Hematopoietic multipotent progenitor cell treated with erythropoietin and hydrocortisone succinate and interleukin-3 and kit ligand, for 17 days (in vitro differentiated cells): Measurements from ENCODE around the gene GNPDA2.

Source experiments
- DNase-seq: peaks from one replicate; pipeline ENCODE4 v3.0.0-alpha.2; 2015; ENCODE audit warnings: low spot score

Gene GNPDA2

DNA sequence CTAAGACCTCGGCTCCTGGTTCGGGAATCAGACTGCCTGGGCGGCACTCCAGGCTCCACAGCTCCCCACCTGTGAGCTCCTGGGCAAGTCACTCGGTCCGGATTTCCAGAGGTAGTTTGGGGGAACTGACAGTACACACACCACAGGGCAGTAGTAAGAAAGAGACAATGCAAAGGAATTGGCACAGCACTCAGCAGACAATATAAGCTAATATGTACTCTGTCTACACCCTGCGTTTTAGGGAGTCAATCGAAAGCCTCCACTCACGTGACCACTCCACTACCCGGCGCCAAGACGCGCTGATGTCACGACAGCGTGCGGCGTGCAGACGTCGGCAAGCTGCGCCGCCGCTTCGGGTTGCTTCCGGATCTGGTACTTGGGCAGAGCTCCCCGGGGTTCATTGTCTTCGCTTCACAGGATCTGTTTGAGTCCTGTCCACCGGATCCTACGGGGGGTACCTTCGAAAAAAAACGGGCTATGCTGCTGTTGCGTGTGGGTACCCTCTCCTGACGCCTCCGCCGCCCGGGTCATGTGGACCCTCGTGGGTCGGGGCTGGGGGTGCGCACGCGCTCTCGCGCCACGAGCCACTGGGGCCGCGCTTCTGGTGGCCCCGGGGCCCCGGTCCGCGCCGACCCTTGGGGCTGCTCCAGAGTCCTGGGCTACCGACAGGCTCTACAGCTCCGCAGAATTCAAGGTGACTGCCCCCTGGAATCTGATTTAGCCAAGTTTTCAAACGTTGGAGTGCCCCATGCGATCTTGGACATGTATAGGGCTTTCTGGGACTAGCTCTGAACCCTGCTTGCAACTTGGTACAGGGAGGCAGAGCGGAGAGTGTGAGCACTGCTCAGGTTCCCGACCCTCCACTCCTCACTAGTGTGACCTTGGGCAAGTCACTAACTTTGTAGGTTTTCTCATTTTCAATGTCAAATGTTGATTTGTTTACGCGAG is 48.0 kb downstream of the GNPDA2 start, which contains the start of gene GUF1:
TSS of gene GUF1 (plus strand) at position 327 of the 948 bp plus-strand sequence. CDS start at position 530, 203 bp downstream.
- peak; percentile 91 for DNase-seq

GRCh38 chr4:44675366-44675765 is 51.0 kb downstream of the GNPDA2 start:
- DNase-seq: no peak

GRCh38 chr4:44674471-44674870 is 51.9 kb downstream of the GNPDA2 start:
- peak; percentile 15 for DNase-seq

DNA sequence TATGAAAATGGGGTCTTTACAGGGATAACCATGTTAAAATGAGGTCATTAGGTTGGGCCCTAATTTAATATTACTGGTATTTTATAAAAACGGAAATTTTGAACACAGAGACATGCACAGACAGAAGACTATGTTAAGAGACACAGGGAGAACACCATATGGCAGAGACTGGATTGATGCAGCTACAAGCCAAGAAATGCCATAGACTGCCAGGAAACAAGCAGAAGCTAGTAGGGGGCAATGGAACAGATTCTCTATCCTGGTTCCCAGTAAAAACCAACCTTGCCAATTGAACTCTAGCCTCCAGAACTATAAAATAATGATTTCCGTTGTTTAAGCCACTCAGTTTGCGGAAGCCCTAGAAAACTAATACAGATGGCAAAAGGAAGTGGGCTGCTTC is 54.7 kb downstream of the GNPDA2 start:
- DNase-seq: no peak

DNA sequence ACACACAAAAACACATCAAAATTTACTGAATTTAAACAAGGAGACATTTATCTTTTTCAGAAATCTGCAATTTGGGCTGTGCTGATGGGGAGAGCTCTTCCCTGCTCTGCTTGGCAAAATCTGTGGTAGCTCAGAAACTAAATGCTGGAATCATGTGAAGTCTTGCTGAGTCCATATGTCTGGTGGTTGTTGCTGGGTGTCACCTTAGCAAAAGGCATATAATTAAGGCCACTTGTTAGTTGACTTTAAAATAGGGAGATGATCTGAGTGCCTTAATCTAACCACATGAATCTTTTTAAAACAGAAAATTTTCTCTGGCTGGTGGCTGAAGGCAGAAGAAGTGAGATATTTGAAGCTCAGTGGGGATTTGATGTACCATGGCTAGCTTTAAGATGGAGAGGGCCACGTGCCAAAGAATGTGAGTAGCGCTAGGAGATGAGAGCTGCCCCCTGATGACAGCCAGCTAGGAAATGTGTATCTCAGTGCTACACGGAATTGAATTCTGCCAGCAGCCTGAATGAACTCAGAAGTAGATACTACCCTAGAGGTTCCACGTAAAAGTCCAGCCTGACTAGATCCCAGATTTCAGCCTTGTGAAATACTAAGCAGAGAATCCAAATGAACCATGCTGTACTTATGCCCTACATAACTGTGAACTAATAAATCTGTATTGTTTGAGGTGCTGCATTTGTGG is 55.7 kb downstream of the GNPDA2 start:
- no peak for DNase-seq

DNA sequence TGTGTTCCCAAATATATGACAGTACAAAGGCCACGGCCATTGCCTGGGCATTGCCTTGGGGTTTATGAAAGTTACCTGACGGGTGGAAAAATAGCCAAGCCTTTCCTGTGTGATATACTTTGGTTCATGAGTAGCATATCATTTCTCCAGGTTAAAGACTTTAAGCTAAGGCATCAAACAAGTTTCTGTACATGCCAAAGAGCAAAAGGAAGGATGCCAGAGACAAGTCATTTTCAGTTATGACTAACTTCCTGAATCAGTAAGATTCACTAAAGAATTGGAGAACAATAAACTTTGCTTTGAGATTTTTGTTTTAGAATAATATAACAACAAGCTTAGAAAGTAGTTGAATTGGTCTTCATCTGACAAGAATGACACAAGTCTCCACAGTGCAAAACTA is 57.8 kb downstream of the GNPDA2 start:
- DNase-seq: no peak

DNA sequence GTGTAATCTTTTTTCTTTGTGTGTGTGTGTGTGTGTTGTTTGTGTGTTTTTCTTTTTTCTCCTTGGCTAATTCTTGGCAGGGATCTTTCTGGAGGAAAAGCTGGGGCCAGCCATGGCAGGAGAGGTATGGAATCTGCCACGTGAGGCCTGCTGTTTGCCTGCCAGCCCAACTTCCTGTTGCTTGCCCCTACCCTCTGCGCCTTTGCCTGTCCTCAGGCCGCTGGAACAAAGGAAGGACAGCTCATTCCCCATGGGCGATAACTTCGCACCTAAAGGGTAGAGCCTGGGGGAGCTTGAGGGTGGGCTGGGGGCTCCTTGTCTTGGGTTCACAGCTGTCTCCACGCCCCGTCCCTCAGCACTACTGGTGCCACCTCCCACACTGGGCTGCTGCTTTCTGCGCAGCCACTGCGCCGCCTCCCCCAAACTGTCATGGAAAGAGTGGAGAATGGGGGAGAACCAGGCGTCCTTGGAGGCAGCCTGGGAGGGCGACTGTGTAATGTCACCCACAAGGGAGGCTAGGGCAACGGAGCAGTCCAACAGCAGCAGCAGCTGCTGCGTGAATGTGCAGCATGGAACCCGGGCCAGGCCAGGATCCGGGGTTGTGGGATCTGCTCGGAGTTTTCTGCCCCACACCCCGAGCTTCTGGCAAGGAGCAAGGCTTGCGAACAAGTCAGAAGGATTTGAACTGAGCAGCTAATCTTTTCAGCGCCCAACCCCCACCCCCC is 62.7 kb downstream of the GNPDA2 start:
- no peak for DNase-seq

DNA sequence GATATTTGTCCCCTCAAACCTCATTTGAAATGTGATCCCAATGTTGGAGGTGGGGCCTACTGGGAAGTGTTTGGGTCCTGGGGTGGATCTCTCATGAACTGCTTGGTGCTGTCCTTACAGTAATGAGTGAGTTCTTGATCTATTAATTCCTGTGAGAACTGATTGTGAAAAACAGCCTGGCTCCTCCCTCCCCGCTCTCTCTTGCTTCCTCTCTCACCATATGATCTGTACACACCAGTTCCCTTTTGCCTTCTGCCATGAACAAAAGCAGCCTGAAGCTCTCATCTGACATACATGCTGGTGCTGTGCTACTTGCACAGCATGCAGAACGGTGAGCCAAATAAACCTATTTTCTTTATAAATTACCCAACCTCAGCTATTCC is 63.7 kb downstream of the GNPDA2 start:
- no peak for DNase-seq

GRCh38 chr4:44661940-44662622 is 64.3 kb downstream of the GNPDA2 start:
- no peak for DNase-seq

GRCh38 chr4:44660396-44660795 is 66.0 kb downstream of the GNPDA2 start:
- DNase-seq: no peak

DNA sequence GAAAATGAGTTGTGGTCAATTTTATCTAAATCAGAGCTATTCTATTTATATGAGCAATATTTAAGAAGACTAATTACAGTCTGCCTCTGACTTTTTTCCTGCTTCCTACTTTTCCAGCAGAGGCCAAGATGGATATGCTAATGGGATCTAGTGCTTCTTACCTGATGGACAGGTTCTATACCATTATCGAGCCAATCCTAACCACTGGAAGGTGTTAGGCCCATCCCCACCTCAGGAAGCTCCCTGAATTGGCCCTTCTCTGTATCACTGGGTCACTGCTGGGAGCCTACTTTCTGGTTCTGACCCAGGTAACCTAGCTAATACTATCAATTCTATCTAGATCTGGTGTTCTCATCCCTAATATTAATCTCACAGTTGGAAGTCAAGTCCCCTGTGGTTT is 74.4 kb downstream of the GNPDA2 start:
- no peak for DNase-seq
